Ascending aorta (tissue), 2 donors: Measurements from ENCODE around the gene KLHL6. TPM values are rescaled to one million over a fixed set of nuclear protein-coding genes. Genes with fewer than 3 reads are reported as not detected.

ENCODE experiments used
- DNase-seq, 2 donors: peaks; one replicate each; pipeline ENCODE4 v3.0.0-alpha.2; 2019; ENCODE audit warnings: low spot score in 2 of 2
- H3K27ac ChIP-seq, 2 donors: fragments of 200-600 bp; sonication (generic); one replicate each; pipeline ENCODE4 v1.5.1; 2016 to 2017; ENCODE audit warnings: mild to moderate bottlenecking in 1 of 2
- H3K27me3 ChIP-seq: fragments of 200-600 bp; sonication (generic); one replicate; pipeline ENCODE4 v1.5.1; 2017
- H3K36me3 ChIP-seq, 2 donors: fragments of 200-600 bp; sonication (generic); one replicate each; pipeline ENCODE4 v1.5.1; 2016
- H3K4me1 ChIP-seq, 2 donors: fragments of 200-600 bp; sonication (generic); one replicate each; pipeline ENCODE4 v1.5.1; 2016 to 2017; ENCODE audit warnings: mild to moderate bottlenecking in 1 of 2
- H3K4me3 ChIP-seq, 2 donors: fragments of 200-600 bp; sonication (generic); one replicate each; pipeline ENCODE4 v1.5.1; 2016 to 2017; ENCODE audit warnings: mild to moderate bottlenecking in 1 of 2
- H3K9me3 ChIP-seq, 2 donors: fragments of 200-600 bp; sonication (generic); one replicate each; pipeline ENCODE4 v1.5.1; 2016
- intact Hi-C: fragments of 100-400 bp; cut with DNase I; formaldehyde crosslinking; loops from one replicate; pipeline ENCODE4 v1.15.1; 2023
- total RNA-seq: library from RNA; depleted of rRNA; stranded (reverse); fragments of >200 nt; gene quantifications from one replicate; pipeline ENCODE4 v1.1.0, GENCODE V29; 2016
- TF ChIP-seq, protein P1 (sequence below), 3 experiments: fragments of 200-600 bp in 2 of 3; fragments of 450-650 bp in 1 of 3; sonication (generic) in 2 of 3; IDR thresholded peaks; one replicate each; pipeline ENCODE4 v1.5.1; 2016 to 2019; ENCODE audit warnings: antibody characterized with exemption in 3 of 3, mild to moderate bottlenecking in 1 of 3, moderate library complexity in 1 of 3

Gene KLHL6
- total RNA-seq, 1 donor from 2014 or later = 1.5 TPM

DNA sequence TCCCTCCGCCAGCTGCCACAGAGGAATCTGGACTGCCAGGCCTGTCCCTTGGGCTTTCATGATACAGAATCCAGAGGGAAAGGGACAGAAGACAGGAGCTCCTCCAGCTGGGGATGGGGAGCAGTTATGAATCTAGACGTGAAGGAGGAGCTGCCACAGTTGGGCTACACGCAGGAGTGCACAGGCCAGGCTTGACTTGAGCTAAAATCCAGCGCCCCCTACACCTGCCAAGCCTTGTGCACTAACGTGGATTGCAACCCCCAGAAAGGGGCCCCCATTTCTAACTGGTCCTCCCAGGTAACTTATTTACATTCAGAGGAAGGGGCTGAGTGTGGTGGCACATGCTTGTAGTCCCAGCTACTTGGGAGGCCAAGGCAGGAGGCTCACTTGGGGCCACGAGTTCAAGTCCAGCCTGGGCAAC lies 14.3 kb downstream of the KLHL6 start:
- Histone ChIP-seq H3K27me3 (no peaks in the 10 kb centered on the region), H3K4me1 (no peaks in the 10 kb centered on the region), H3K27ac (no peak overlapping the region), H3K9me3 (no peaks in the 10 kb centered on the region), H3K4me3 (no peak overlapping the region), H3K36me3 (no peaks in the 10 kb centered on the region)
- TF ChIP-seq, protein P1, sequence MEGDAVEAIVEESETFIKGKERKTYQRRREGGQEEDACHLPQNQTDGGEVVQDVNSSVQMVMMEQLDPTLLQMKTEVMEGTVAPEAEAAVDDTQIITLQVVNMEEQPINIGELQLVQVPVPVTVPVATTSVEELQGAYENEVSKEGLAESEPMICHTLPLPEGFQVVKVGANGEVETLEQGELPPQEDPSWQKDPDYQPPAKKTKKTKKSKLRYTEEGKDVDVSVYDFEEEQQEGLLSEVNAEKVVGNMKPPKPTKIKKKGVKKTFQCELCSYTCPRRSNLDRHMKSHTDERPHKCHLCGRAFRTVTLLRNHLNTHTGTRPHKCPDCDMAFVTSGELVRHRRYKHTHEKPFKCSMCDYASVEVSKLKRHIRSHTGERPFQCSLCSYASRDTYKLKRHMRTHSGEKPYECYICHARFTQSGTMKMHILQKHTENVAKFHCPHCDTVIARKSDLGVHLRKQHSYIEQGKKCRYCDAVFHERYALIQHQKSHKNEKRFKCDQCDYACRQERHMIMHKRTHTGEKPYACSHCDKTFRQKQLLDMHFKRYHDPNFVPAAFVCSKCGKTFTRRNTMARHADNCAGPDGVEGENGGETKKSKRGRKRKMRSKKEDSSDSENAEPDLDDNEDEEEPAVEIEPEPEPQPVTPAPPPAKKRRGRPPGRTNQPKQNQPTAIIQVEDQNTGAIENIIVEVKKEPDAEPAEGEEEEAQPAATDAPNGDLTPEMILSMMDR (IDR thresholded peaks at IDR 0.05) = no peak
- intact Hi-C loops = no loop called here
- DNase-seq = no peak

DNA sequence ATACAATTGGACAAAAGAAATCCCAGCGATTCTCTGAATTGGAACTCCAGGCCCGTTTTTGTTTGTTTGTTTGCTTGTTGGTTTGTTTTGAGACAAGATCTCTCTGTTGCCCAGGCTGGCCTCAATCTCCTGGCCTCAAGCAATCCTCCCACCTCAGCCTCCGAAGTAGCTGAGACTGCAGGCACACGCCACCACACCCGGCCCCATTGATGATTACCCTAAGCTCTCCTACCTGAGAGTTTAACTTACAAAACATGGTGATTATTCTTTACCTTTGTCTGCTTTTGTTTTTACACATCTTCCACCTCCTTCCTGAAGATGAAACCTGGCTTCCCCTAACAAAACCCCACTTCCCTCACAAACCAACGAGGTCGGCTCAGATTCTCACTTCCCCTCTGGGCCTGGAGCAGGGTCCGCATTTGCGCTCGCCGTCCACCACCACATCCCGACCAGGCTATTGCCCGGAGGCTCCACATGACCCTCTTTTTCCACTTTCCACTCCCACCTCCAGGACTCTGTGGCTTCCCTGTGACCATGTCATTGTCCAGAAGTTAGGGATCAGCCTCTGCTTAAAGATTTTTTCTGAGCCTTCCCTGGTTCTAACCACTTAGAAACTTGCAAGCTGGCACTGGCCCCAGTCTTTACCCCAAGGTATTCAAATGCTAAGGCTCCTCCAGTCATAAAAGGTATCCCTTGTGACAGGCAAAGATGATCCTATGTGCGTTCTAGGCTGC lies 14.8 kb downstream of the KLHL6 start:
- TF ChIP-seq, protein P1 (IDR thresholded peaks at IDR 0.05) = no peak
- Histone ChIP-seq H3K36me3 (no peaks in the 10 kb centered on the region), H3K27me3 (no peaks in the 10 kb centered on the region), H3K4me1 (no peaks in the 10 kb centered on the region), H3K4me3 (no peak overlapping the region), H3K27ac (no peak overlapping the region), H3K9me3 (no peaks in the 10 kb centered on the region)
- DNase-seq = no peak
- intact Hi-C loops = no loop called here

DNA sequence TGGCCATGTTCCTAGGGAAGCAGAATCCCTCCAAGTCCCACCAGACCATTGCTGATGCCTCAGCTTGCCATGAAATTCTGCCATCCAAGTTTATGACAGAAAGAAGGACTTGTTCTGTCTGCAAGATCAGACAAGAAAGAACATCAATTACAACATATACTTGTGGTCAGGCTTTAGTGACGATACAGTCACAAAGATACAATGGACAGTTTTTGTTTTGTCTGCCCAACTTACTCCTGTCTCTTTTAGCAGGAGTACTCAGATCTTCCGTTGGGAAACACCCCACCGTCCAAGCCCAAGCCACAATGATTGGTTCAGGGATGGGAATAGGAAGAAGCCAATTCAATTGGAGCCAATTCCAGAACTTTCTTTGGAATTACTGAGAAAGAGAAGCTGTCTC lies 15.7 kb downstream of the KLHL6 start:
- H3K27me3 ChIP-seq = no peaks in the 10 kb centered on the region
- no peak overlapping the region for H3K27ac ChIP-seq
- H3K4me1 ChIP-seq = no peaks in the 10 kb centered on the region
- TF ChIP-seq, protein P1 (IDR thresholded peaks at IDR 0.05) = no peak
- no peaks in the 10 kb centered on the region for H3K9me3 ChIP-seq
- intact Hi-C loops = no loop called here
- DNase-seq = no peak
- H3K36me3 ChIP-seq = no peaks in the 10 kb centered on the region
- H3K4me3 ChIP-seq = no peak overlapping the region

DNA sequence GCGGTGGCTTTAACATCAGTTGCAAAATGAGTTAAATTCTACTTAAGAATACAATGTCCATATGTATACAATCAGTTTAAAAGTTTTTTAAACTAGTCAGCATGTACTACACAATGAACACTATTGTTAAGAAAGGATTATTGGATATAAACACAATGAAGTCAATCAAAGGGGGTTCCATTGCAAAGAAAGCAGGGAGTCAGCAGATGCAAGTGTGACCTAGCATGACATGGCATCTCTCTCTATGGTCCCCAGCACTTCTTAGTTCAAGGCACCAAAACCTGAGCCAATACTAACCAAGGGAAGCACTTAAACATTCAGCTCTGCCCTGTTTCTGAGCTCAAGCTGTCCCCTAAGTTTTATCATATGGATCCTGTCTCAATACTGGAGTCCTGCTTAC lies 17.0 kb downstream of the KLHL6 start:
- Histone ChIP-seq H3K36me3 (no peaks in the 10 kb centered on the region), H3K27me3 (no peaks in the 10 kb centered on the region), H3K4me1 (no peaks in the 10 kb centered on the region), H3K27ac (no peak overlapping the region), H3K9me3 (no peaks in the 10 kb centered on the region), H3K4me3 (no peak overlapping the region)
- DNase-seq = no peak
- intact Hi-C loops = no loop called here
- TF ChIP-seq, protein P1 (IDR thresholded peaks at IDR 0.05) = no peak

DNA sequence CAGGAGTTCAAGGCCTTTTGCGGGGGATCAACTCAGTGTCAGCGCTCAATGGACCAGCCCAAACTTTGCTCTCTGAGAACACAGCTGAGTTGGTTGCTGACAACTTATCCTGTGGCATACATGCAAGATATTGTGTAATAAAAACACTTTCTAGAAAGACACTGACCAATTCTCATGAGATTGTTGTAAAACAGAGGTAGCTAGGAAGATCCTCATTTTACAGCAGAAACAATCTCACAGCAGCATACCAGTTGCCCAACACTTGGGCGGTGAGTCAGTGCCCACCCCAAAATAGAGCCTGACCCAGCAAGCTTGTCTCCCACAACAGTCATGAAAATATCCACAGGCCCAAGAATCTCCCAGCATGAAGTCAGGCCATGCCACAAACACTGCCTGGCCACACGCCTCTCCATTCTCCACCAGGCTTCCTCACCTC lies 18.2 kb downstream of the KLHL6 start:
- intact Hi-C loops = no loop called here
- Histone ChIP-seq H3K27ac (peak overlapping the region in 1 of 2 donors; percentile 47), H3K36me3 (no peaks in the 10 kb centered on the region), H3K4me1 (no peaks in the 10 kb centered on the region), H3K27me3 (no peaks in the 10 kb centered on the region), H3K9me3 (no peaks in the 10 kb centered on the region), H3K4me3 (no peak overlapping the region)
- peak; percentile 48 to 72 for DNase-seq
- TF ChIP-seq, protein P1 (IDR thresholded peaks at IDR 0.05) = no peak
